GM18502 (cell line): Measurements from ENCODE around the gene POC1A.
A peak's percentile ranks its signal among the peaks of the same experiment; 100 is the strongest.

Experiments used
- ATAC-seq: cut with Tn5 transposase; IDR thresholded peaks from one replicate; pipeline ENCODE4 v1.9.1; 2021; ENCODE audit warnings: mild to moderate bottlenecking; ENCODE audit not compliant: unreplicated experiment, poor library complexity

Gene POC1A

GRCh38 chr3:52154135-52155094 is at the start of gene POC1A:
POC1A (minus strand) TSS chr3:52154423; CDS start chr3:52154372, 51 bp downstream.
- ATAC-seq, result peak; percentile 80

DNA sequence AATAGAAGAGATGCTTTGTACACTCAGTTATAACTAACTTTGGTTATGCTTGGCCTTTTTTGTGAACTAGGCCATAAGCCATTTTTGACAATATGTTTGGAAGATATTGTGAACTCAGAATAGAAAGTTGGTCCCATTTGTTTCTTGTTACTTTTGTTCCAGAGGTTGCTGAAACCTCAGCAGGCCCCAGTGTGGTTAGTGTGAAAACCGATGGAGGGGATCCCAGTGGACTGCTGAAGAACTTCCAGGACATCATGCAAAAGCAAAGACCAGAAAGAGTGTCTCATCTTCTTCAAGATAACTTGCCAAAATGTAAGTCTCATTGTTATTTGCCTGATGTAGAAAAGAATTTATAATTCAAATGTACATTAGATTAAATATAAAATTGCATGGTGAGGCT is 49.5 kb upstream of the POC1A start:
- ATAC-seq, result no peak

GRCh38 chr3:52202384-52203077 is 48.3 kb upstream of the POC1A start:
- no peak for ATAC-seq

- ATAC-seq, result no peak
Measured at GRCh38 chr3:52200981-52201679, 46.9 kb upstream of the POC1A start.

GRCh38 chr3:52198643-52199608 is 44.7 kb upstream of the POC1A start:
- ATAC-seq, result no peak

DNA sequence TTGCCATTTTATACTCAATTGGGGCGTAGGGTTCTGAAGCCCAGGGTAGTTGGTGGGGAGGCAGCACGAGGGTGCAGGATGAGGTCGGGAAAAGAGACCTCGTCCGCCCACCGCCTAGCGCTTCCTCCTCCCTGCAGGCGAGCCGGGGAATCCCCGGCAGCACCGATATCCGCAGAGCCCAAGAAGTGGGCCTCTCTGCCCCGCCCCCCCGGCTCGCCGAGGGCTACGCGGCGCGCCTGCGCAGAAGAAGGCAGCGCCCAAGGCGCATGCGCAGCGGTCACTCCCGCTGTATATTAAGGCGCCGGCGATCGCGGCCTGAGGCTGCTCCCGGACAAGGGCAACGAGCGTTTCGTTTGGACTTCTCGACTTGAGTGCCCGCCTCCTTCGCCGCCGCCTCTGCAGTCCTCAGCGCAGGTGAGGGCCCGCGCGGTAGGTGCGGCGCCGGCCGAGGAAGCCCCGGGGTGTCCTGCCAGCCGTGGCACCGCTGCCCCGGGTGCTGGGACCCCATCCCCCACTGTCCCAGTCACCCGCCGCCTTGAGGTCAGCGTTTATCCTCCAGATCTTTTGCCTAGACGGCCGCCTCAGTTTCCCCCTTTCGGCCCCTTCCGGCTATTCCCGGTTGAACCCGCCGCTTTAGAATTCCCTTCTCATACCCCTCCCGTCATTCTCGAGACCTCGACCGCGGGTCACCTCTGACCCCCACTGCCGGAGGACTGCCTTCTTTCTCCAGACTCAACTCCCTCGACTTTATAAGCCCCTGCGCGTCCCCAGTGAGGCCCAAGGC is 43.8 kb upstream of the POC1A start, which contains the start of gene ALAS1:
Gene ALAS1 (plus strand): TSS at position 319 of the 784 bp plus-strand sequence. CDS start 1,082 bp downstream, outside the sequence.
- ATAC-seq, result peak; percentile 82

GRCh38 chr3:52197499-52197841 is 43.2 kb upstream of the POC1A start:
- ATAC-seq, result peak; percentile 16

GRCh38 chr3:52196977-52197376 is 42.8 kb upstream of the POC1A start:
- ATAC-seq, result no peak

DNA sequence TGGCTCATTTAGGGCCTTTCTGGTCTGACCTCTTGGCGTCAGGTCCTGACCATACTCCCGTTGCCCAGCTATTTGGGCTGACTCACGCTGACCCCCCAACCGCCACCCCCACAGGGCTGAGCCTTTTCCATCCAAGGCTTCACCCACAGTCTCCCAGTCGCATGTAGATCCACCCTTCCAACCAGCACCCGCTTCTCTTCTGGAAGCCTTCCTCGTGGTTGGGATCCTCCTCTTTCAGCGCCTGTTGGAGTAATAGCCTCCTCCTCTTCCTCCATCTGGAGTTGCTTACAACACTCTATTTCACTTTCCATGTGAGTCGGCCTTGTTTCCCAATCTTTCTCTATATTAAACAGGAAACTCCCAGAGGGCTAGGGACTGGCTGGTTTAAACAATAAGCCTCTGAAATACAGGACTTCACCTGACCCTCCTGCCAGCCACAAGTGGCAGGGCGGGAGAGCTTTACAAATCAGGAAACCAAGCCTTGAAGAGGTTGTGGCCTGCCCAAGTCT is 41.7 kb upstream of the POC1A start:
- no peak for ATAC-seq

DNA sequence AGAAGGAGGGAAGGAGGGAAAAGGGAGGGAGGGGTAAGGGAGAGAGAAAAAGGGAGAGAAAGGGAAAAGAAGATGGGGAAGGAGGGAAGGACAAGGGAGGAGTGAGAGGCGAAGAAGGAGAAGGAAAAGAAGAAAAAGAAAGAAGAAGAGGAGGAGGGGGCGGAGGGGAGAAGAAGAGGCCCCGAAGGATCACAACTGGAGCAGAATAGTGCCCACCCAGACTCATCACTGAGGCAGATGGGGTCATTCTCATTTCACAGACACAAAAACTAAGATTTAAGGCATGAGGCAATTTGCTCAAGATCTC is 41.0 kb upstream of the POC1A start:
- ATAC-seq, result no peak

DNA sequence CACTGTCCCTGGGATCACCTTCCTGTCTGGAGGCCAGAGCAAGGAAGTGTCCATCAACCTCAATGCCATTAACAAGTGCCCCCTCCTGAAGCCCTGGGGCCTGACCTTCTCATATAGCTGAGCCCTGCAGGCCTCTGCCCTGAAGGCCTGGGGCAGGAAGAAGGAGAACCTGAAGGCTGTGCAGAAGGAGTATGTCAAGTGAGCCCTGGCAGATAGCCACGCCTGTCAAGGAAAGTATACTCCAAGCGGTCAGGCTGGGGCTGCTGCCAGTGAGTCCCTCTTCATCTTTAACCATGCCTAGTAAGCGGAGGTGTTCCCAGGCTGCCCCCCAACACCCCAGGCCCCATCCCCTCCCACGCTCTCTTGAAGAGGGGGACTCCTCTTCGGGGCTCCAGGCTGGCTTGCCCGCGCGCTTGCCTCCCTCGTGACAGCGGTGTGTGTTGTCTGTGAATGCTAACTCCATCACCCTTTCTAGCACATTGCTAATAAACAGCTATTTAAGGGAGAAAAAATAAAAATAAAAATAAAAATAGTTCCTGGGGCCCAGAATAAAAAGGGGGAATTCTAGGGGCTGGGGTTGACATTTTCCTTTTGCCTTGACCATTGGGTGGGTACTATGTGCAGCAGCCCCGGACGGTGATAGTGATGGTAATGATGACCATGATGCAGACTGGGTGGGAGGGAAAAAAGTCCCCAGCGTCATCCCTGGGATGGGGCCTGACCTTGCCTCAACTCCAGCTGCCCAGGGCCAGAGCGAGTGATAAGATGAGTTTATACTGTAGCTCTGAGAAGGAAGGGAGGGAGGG is 40.5 kb upstream of the POC1A start:
- no peak for ATAC-seq

DNA sequence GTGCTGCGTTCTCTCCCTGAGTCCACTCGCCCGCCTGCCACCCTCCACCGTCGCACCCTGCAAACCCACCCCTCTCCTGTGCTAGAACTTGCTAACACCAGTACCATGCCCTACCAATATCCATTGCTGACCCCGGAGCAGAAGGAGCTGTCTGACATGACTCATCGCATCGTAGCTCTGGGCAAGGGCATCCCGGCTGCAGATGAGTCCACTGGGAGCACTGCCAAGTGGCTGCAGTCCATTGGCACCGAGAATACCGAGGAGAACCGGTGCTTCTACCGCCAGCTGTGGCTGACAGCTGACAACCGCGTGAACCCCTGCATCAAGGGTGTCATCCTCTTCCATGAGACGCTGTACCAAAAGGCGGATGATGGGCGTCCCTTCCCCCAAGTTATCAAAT is 38.8 kb upstream of the POC1A start:
- no peak for ATAC-seq

DNA sequence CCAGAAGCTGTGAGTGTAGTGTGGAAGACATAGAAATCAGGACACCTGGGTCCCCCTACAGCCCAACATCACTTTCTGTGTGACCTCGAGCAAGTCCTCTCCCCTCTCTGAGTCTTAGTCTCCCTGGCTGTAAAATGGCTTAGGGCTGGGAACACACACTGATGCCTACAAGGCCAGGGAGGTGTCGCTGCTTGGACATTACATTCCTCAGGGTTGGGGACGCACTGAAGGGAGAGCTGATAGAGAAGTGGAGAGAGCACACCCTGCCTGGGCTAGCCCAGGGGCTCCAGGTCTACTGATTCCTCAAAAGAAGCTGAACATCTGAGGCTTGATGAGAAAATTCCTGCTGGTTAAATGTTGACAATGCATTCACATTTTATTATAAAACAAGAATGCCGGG is 37.4 kb upstream of the POC1A start:
- no peak for ATAC-seq

GRCh38 chr3:52190294-52191074 is 36.3 kb upstream of the POC1A start:
- no peak for ATAC-seq

DNA sequence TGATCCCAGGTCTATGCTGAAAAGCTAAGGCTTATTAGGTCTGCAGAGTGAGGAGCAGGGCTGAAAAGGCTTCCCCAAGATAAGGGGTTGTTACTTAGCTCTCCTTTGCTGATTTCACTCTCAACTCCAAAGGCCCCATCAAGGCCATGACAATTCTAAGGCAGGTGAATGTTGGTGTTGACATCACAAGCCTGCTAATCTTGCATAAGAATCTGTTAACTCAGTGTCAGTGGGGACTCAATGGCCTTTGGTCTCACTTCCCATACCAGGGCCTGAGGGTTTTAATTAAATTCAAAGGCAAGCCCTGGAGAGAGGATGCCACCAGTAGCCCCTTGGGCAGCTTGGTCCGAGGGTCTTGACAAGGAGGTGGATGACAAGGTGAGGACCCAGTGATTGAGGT is 34.3 kb upstream of the POC1A start:
- ATAC-seq, result no peak

- ATAC-seq, result no peak
Measured at GRCh38 chr3:52186729-52187128, 32.5 kb upstream of the POC1A start.

GRCh38 chr3:52185837-52186236 is 31.6 kb upstream of the POC1A start:
- ATAC-seq, result no peak
